Memory B cell (primary cell): ENCODE measurements around the gene TBC1D26.
"Not testable (repeated sequence)": the region's sequence is repeated elsewhere in the genome, so short reads cannot be mapped to it uniquely, and the experiment has no call there.

Experiments
- ATAC-seq: fragments of 150-1000 bp; cut with Tn5 transposase; 2 replicates; pipeline ENCODE4 v1.10.0; 2021; ENCODE audit warnings: low read depth, mild to moderate bottlenecking, moderate library complexity
- DNase-seq, 2 donors: peaks; one replicate each; pipeline ENCODE4 v3.0.0; 2022; ENCODE audit warnings: low spot score in 2 of 2
- H3K27ac Mint-ChIP-seq: one replicate; pipeline ENCODE4 v1.8.0; 2022; ENCODE audit warnings: mild to moderate bottlenecking, moderate library complexity, mixed read lengths
- H3K27me3 Mint-ChIP-seq: one replicate; pipeline ENCODE4 v1.8.0; 2022; ENCODE audit warnings: mixed read lengths
- H3K36me3 Mint-ChIP-seq: one replicate; pipeline ENCODE4 v1.8.0; 2022; ENCODE audit warnings: mild to moderate bottlenecking, mixed read lengths
- H3K4me1 Mint-ChIP-seq: one replicate; pipeline ENCODE4 v1.8.0; 2022; ENCODE audit warnings: mixed read lengths
- H3K4me3 Mint-ChIP-seq: one replicate; pipeline ENCODE4 v1.8.0; 2022; ENCODE audit warnings: mild to moderate bottlenecking, moderate library complexity, mixed read lengths
- H3K9me3 Mint-ChIP-seq: one replicate; pipeline ENCODE4 v1.8.0; 2022; ENCODE audit warnings: mixed read lengths

TBC1D26 gene

DNA sequence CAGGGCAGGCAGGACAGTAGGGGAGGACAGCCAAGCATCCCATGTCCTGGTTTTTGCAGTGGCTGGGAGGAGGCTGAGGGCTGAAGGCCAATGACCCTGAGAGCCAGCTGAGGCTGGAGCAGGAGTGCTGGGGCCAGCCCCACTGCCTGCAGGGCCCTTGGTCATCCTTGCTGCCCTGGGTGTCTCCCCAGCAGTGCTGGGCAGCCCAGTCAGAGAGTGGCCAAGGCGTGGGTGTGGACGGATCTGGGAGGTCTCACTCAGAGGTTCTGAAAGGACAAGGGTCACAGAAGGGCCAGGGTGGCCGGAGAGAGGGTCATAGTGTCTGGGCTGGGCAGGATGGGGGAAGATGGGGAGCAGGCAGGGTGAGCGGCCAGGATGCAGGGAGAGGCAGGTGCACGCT, 4.5 kb downstream of the TBC1D26 start:
- not testable (repeated sequence) for H3K27ac Mint-ChIP-seq, H3K4me3 Mint-ChIP-seq, H3K4me1 Mint-ChIP-seq, ATAC-seq, H3K36me3 Mint-ChIP-seq, DNase-seq, H3K9me3 Mint-ChIP-seq, H3K27me3 Mint-ChIP-seq

DNA sequence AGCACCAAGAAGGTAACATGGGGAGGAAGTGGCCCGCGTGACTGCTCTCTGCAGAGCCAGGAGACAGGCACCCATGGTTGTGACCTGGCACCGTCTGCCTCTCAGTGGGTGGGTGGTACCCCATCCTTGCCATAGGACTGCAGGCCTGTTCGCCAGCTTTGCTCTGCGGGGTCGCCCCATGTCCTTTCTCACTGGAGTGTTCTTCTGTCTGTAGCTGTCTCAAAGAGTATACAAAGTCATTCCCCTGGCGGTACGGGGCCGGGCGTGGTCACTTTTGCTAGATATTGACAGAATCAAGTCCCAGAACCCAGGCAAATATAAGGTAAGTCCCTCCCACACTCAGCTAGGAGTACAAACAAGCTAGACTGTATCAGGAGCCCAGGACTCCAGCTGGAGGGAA, 6.0 kb downstream of the TBC1D26 start:
- Mint-ChIP-seq H3K36me3 (no peaks in the 10 kb centered on the region), H3K27ac (no peak overlapping the region), H3K9me3 (no peaks in the 10 kb centered on the region), H3K4me3 (no peak overlapping the region), H3K4me1 (no peaks in the 10 kb centered on the region), H3K27me3 (peaks cover 3% of the 10 kb centered on the region)
- DNase-seq (no peak), ATAC-seq (no peak)

DNA sequence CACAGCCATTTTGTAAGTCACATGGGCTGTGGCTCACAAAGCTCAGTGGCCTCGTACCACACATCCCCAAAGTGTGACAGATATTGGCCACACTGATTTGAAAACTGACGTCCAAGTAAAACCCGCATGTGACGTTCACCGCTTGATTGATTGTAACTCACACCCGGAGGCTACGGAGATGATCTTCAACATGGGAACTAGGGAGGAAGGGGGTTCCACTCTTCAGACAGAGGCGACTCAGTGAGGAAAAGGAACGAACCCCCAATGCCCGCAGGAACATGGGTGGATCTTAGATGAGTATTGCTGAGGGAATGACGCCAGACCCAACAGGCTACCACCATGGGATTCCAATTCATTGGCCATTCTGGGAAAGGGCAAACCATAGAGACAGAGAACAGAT, 7.2 kb downstream of the TBC1D26 start:
- H3K27me3 Mint-ChIP-seq, H3K9me3 Mint-ChIP-seq, H3K36me3 Mint-ChIP-seq, ATAC-seq, H3K4me1 Mint-ChIP-seq, H3K27ac Mint-ChIP-seq, DNase-seq, H3K4me3 Mint-ChIP-seq: not testable (repeated sequence)

DNA sequence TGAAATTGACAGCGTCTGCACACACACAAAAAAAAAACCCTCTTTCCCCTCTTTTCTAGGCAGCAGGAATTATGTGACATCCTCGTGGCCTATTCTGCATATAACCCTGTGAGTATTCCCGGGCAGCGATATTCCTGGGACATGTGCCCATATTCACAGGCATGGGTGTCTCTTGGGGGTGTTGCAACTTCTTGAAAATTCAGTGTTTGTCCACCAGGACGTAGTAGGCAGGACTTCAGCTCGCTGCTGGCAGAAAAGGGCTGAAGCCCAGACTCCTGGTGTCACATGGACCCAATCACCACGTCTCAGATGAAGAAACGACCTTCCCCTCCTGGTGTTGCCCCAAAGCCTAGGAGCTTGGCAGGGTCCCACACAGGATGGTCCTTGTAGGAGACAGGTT, 8.0 kb downstream of the TBC1D26 start:
- H3K36me3 Mint-ChIP-seq, H3K27ac Mint-ChIP-seq, H3K9me3 Mint-ChIP-seq, H3K27me3 Mint-ChIP-seq, ATAC-seq, H3K4me1 Mint-ChIP-seq, DNase-seq, H3K4me3 Mint-ChIP-seq: not testable (repeated sequence)

DNA sequence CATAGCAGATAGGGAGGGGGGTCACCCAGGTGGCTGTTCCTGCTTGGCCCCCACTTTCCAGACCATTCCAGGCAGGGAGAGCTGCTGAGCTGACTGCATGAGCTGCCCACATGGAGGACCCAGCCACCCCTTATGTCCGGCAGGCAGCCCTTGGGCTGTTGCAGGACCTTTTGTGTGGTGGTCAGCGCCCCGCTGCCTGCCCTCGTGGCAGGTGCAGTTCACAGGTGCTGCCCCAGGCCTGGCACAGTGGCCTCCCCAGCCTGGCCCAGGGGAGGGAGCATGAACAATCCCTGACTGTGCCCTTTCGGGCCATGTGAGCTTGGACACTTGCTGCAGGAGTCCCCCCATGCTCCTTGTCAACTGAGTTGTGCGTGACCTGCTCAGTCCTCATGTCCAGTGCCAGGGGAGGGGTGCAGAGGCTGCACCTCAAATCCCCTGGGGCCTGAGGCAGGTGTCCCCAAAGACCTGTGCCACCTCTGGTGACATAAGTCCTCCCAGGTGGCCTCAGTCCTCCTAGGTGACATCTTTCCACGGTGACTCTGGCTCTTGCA, 8.6 kb downstream of the TBC1D26 start:
- ATAC-seq, result no peak
- no peak overlapping the region for H3K4me3 Mint-ChIP-seq

DNA sequence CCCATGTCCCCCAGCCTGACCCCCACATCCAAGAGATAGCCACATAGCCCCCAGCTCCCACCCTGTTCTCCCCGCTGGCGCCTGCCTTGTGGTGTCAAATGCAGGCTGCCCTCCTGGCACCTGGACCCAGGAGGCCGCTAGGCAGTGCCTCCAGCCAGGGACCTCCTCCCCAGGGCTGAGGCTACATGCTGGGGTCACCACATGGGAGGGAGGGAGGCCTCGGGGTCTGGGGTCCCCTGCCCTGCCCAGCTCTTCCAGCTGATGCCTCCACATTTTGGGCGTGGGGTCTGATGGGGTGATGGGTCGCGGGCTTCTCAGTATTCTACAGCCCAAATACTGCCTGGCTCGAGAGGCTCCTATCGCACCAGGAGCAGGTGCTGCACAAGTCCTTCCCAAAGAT, 9.5 kb downstream of the TBC1D26 start:
- Mint-ChIP-seq H3K27me3 (peaks cover 3% of the 10 kb centered on the region), H3K36me3 (no peaks in the 10 kb centered on the region), H3K4me3 (no peak overlapping the region), H3K4me1 (no peaks in the 10 kb centered on the region), H3K27ac (no peak overlapping the region), H3K9me3 (no peaks in the 10 kb centered on the region)
- ATAC-seq (no peak), DNase-seq (no peak)

More for the DNA sequence above, 8.6 kb downstream of the TBC1D26 start:
- H3K27ac Mint-ChIP-seq, result no peak overlapping the region
- H3K27me3 Mint-ChIP-seq, result peaks cover 3% of the 10 kb centered on the region
- H3K9me3 Mint-ChIP-seq, result no peaks in the 10 kb centered on the region
- H3K36me3 Mint-ChIP-seq, result no peaks in the 10 kb centered on the region
- no peaks in the 10 kb centered on the region for H3K4me1 Mint-ChIP-seq
- DNase-seq, result no peak

DNA sequence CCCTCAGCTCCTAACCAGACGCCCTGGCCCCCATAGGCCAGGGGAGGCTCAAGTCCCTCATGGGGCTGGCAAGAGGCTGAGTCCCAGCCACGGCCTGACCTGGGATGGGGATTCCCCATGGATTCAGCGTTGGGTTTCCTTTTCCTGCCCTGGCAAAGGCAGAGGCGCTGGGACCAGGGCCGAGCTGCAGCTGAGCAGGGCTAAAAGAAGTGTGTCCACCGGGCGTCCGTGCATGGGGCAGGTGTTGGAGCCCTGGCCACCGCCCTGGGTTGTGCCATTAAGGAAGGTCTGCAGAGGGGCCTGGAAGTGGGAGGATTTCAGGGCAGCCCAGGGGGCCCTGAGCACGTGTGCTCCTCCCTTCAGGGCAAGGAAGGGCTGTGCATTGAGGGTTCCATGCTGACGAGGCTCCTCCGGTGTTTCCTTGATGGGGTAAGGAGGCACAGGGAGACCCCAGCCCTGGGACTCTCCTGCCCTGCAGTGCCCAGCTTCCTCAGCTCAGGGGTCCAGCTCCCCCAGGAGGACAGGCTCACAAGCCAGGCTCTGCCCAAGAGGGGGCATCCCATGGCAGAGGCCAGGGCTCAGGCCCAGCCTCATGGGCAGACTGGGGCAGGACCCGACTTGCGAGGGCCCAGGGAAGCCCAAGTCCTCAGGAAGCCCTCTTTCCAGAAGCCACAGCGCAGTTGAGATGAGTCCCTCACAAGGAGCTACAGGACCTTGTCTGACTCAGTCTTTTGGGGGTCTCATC, 10.1 kb downstream of the TBC1D26 start:
- Mint-ChIP-seq H3K9me3 (no peaks in the 10 kb centered on the region), H3K4me3 (no peak overlapping the region), H3K27ac (no peak overlapping the region), H3K36me3 (no peaks in the 10 kb centered on the region), H3K4me1 (no peaks in the 10 kb centered on the region), H3K27me3 (peaks cover 3% of the 10 kb centered on the region)
- ATAC-seq (no peak), DNase-seq (no peak)

DNA sequence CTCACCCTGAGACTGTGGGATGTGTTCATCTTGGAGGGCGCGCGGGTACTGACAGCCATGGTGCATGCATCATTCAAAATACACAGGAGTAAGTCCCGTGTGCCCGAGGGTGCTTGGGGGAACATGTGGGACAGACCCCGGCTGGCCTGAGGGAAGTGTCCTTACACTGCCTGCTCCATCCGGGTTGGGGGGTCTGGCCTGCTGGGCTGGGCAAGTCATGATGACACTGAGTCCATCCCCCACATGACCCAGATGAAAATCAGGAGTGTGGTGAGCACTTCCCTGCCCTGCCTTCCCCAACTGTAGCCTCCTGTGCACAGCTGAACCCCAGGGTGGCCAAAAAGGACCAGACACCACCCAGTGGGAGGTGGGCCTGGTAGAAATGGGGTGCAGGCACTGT, 10.8 kb downstream of the TBC1D26 start:
- no peaks in the 10 kb centered on the region for H3K9me3 Mint-ChIP-seq
- DNase-seq (no peak), ATAC-seq (no peak)
- H3K27me3 Mint-ChIP-seq, result peaks cover 3% of the 10 kb centered on the region
- no peak overlapping the region for H3K27ac Mint-ChIP-seq
- no peaks in the 10 kb centered on the region for H3K36me3 Mint-ChIP-seq
- no peak overlapping the region for H3K4me3 Mint-ChIP-seq
- no peaks in the 10 kb centered on the region for H3K4me1 Mint-ChIP-seq

DNA sequence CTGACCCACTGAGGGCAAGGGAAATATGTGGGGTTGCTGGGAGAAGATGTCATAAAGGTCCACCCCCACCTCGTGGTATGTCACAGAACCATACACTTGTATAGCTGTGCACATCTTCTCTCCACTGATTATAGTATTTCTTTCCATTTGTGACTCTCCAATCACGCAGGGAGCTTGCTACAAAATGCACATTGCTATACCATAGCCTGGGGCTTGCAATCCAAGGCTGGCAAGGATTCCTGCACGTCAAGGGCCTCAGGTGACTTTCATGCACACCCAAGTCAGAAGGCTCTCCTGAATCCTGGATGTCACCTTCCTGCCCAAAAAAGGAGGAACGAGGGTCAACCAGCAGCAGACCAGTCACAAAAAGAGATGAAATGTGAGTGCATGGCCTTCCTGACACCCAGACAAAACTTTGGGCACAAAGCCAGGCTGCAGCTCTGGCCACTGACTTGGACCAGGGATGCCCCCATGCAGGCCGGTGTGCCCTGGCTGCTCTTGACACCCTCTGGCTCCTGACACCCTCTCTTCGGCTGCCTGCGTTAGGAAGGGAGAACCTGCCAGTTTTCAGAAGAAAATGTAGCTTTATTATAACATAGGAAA, 12.1 kb downstream of the TBC1D26 start:
- Mint-ChIP-seq H3K4me1 (no peaks in the 10 kb centered on the region), H3K4me3 (no peak overlapping the region), H3K27ac (no peak overlapping the region), H3K9me3 (no peaks in the 10 kb centered on the region), H3K27me3 (peaks cover 3% of the 10 kb centered on the region), H3K36me3 (no peaks in the 10 kb centered on the region)
- DNase-seq (no peak), ATAC-seq (no peak)

DNA sequence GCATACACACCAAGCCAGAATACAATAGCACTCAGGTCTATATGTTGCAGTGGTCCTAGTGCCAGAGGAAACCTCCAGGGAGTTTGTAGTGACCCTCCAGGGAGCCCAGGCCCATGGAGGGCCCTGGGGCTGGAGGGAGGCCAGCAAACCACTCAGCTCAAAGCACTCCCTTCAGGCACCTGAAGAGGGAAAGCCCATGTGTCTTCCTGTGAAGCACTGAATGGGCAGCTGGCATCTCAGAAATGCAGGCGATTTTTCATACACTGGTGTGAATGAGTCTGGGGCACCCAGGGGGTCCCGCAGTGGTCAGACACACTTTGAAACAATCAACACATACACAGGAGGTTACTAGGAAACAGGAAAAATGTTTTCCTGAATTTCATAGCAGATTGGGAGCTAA, 12.8 kb downstream of the TBC1D26 start:
- Mint-ChIP-seq H3K27ac (no peak overlapping the region), H3K4me1 (no peaks in the 10 kb centered on the region), H3K9me3 (no peaks in the 10 kb centered on the region), H3K4me3 (no peak overlapping the region), H3K36me3 (no peaks in the 10 kb centered on the region), H3K27me3 (no peaks in the 10 kb centered on the region)
- DNase-seq (no peak), ATAC-seq (no peak)

DNA sequence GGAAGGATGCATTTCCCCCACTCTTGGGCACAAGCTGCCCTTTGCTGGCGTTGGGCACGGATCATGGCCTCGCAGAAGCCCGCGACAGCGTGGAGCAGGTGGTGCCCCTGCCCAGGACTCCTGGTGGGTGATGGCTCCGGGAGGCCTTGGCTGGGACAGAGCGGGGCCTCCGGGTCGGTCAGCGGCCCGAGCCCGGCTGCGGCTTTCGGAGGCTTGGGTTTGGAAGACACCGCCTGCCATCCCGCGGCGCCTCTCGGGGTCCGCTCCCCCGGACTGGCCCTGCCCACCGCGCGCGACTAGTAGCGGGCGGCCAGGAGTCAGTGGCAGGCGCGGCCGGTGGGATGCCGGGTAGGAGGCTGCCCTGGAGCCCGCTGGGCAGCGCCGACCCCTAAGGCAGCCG, 17.3 kb downstream of the TBC1D26 start:
- not testable (repeated sequence) for H3K4me1 Mint-ChIP-seq, H3K27me3 Mint-ChIP-seq, DNase-seq, H3K27ac Mint-ChIP-seq, H3K4me3 Mint-ChIP-seq, H3K9me3 Mint-ChIP-seq, H3K36me3 Mint-ChIP-seq, ATAC-seq

DNA sequence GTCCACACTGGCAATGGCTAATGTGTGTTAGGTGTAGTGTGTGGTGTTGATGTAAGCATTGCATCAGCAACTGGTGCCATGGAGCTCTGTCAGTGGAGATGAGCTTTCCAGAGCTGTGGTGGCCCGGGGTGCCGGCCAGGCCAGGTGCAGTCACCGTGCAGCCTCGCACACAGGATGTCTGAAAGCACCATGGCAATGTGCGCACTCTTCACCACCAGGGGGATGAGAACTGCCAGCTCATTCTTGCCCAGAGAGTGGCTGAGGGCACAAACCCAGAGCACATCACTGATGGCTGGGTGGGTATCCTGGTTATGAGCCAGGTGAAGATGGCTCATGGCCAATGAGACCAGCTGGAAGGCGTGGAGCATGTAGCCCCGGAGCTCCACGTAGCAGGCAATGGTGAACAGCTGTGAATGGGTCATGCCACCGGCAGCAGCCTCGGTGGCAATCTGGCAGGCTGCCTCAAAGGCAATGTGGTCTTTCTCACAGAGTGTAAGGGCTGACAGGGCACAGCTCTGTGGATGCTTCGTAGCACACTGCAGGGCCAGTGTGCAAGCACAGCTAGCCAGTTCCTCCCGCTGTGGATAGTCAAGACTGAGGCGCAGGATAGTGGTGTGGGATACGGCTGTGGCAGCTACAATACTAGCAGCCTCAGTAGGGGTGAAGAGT, 36.9 kb downstream of the TBC1D26 start:
- not testable (repeated sequence) for H3K9me3 Mint-ChIP-seq, H3K4me3 Mint-ChIP-seq, H3K36me3 Mint-ChIP-seq, DNase-seq, H3K27me3 Mint-ChIP-seq, H3K27ac Mint-ChIP-seq, H3K4me1 Mint-ChIP-seq
- ATAC-seq, result peak; percentile 63

DNA sequence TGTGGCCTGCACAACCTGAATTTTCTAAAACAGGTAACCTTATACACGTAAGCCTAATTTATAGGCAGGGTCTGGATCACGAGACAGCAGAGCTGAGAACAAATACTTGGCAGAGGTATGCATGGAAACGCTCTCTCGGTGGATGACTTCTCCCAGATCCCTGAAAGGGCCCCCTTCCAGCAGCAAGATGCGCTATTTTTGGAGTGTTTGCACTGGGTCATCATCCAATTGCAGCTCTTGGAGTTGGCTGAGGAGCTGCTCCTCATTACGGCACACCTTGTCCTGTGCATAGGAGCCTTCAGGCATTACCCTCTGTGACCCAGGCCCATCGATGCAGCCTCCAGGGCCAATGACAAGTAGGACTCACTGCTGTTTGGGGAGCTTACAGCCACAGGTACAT, 38.6 kb downstream of the TBC1D26 start:
- DNase-seq, H3K4me3 Mint-ChIP-seq, H3K9me3 Mint-ChIP-seq, H3K27ac Mint-ChIP-seq, H3K36me3 Mint-ChIP-seq, H3K4me1 Mint-ChIP-seq, H3K27me3 Mint-ChIP-seq, ATAC-seq: not testable (repeated sequence)

DNA sequence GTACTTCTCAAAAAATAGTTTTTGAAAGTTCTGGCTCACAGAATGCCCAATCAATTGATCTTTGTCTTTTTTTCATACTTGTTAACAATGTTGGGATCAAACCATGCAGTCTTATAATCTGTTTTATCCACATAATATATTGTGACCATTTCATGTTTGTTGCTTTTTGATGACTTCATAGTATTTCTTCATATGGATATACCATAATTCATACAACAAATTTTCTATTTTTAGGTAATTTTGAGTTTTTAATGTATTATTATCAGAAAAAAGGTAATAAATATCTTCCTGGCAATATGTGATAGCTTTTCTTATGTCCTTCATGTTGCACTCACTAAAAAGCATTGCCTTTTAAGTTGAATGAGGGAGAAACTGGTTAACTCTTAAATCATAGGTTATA, 44.8 kb downstream of the TBC1D26 start:
- Mint-ChIP-seq H3K4me1 (no peaks in the 10 kb centered on the region), H3K9me3 (peaks cover 25% of the 10 kb centered on the region), H3K36me3 (peaks cover 21% of the 10 kb centered on the region), H3K27ac (no peak overlapping the region), H3K27me3 (peaks cover 3% of the 10 kb centered on the region), H3K4me3 (no peak overlapping the region)
- DNase-seq (no peak), ATAC-seq (no peak)
